Measurements from ENCODE around the gene TWIST2. TPM values are rescaled to one million over a fixed set of nuclear protein-coding genes. Genes with fewer than 3 reads are reported as not detected.

Gene TWIST2
- total RNA-seq, 2 donors from 2014 or later, result 41.4 to 62.1 TPM

DNA sequence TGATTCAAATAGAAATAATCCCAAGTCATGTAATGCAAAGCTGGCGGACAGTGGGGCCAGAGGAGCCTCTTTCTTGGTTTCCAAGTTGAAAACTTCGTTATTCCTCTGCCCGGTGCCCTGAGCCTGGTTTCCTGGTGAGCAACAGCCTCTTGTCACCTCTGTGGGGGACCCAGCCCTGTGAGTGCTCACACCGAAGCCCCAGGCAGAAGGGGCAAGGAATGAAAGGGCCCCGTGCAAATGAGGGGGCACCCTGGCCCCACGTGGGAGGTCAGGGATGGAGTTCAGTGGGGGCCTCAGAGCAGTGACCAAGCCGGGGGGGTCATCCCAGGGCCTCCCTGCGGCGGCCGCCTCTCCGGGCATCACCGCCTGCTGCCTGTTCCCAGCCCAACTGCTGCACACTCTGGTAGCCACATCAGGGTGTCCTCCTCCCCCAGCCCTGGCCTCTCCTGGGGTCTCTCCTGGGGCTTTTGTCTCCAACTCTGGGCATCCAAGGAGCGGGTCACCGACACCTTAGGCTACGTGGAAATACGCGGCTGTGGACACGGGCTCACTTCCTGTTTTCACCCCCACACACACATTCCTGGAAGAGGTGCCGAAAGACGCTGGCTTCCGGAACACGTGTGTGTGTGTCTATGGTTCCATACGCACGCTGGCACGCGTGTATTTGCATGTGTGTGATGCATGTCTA lies 64.5 kb downstream of the TWIST2 start:
- Histone ChIP-seq H3K4me1 (ENCODE audit: control insufficient read depth in 1 of 2, low read depth in 2 of 2) (no peaks in the 10 kb centered on the region), H3K27me3 (replicated peaks; ENCODE audit: insufficient read depth) (no peaks in the 10 kb centered on the region), H3K4me3 (no peak overlapping the region), H3K9me3 (no peaks in the 10 kb centered on the region), H3K27ac (no peak overlapping the region), H3K36me3 (no peaks in the 10 kb centered on the region)
- ATAC-seq (ENCODE audit: insufficient number of reproducible peaks, low FRiP score, low read depth), result no peak
- DNase-seq (ENCODE audit: low spot score), result no peak
- TF ChIP-seq, protein P1, sequence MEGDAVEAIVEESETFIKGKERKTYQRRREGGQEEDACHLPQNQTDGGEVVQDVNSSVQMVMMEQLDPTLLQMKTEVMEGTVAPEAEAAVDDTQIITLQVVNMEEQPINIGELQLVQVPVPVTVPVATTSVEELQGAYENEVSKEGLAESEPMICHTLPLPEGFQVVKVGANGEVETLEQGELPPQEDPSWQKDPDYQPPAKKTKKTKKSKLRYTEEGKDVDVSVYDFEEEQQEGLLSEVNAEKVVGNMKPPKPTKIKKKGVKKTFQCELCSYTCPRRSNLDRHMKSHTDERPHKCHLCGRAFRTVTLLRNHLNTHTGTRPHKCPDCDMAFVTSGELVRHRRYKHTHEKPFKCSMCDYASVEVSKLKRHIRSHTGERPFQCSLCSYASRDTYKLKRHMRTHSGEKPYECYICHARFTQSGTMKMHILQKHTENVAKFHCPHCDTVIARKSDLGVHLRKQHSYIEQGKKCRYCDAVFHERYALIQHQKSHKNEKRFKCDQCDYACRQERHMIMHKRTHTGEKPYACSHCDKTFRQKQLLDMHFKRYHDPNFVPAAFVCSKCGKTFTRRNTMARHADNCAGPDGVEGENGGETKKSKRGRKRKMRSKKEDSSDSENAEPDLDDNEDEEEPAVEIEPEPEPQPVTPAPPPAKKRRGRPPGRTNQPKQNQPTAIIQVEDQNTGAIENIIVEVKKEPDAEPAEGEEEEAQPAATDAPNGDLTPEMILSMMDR (IDR thresholded peaks at IDR 0.05), result no peak

DNA sequence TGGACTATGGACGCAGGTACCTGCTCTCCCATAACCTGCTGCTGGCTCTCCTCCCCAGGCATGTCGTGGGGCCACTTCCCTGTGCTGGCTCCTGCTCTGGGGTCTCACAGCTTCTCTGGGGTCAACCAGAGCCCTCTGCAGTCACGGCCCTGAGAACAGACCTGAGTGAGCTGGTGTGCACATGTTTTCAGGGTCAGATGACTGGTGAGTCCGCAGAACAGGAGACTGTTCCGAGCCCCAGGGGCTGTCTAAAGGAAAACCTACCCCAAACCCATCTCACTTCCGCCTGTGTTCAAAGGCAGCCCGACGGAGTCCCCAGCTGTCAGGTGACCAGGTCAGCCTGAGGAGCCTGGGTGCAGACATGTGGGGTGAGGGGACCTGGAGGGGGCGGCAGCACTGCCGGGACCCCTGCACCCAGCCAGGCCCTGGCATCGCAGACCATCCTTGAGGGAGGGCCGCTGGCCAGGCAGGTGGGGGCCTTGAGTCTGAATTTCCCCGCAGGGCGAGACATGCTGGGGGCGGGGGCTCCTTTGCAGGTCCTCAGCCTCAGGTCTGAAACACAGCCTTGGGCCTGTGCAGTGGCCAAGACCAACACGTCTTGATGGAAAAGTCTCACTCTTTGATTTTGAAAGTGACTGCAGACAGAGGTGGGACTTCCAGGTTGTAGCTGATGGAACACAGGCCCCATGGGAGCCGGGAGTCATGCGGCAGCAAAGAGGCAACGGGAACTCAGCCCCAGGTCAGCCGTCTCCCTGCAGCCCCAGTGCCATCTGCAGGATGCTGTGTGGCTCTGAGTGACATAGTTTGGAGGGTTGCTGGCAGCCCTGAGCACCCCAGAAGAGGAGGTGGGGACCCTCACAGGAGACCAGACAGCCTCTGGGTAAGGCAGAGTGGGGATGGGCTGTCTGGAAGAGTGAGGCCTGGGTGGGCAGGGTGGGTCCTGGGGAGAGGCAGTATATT lies 65.3 kb downstream of the TWIST2 start:
- no peak for ATAC-seq (ENCODE audit: insufficient number of reproducible peaks, low FRiP score, low read depth)
- Histone ChIP-seq H3K9me3 (no peaks in the 10 kb centered on the region), H3K36me3 (no peaks in the 10 kb centered on the region), H3K27me3 (replicated peaks; ENCODE audit: insufficient read depth) (no peaks in the 10 kb centered on the region), H3K4me1 (ENCODE audit: control insufficient read depth in 1 of 2, low read depth in 2 of 2) (no peaks in the 10 kb centered on the region), H3K4me3 (no peak overlapping the region), H3K27ac (no peak overlapping the region)
- DNase-seq (ENCODE audit: low spot score), result no peak
- TF ChIP-seq, protein P1 (IDR thresholded peaks at IDR 0.05), result no peak

GRCh38 chr2:238913931-238914647 lies 66.2 kb downstream of the TWIST2 start:
- Histone ChIP-seq H3K27me3 (replicated peaks; ENCODE audit: insufficient read depth) (no peaks in the 10 kb centered on the region), H3K27ac (no peak overlapping the region), H3K4me1 (ENCODE audit: control insufficient read depth in 1 of 2, low read depth in 2 of 2) (no peaks in the 10 kb centered on the region), H3K36me3 (no peaks in the 10 kb centered on the region), H3K4me3 (no peak overlapping the region), H3K9me3 (no peaks in the 10 kb centered on the region)
- TF ChIP-seq, protein P1 (IDR thresholded peaks at IDR 0.05), result no peak
- DNase-seq (ENCODE audit: low spot score), result no peak
- no peak for ATAC-seq (ENCODE audit: insufficient number of reproducible peaks, low FRiP score, low read depth)

DNA sequence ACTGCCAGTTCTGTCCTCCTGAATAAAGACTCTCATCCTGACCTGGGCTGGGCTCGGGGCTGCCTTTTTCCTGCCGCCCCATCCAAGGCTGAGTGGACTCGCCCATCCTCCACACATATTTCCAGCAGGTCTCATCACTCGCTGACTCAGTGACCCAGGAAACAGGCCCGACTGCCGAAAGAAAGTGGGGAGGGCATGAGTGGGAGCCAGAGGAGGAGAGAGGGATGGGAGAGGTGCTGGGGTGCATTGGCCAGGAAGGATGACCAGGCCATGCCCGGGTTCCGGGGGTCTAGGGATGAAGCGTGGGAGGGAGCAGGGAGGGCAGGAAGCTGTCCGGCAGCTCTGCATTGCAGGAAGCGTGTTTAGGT lies 66.7 kb downstream of the TWIST2 start:
- Histone ChIP-seq H3K4me1 (ENCODE audit: control insufficient read depth in 1 of 2, low read depth in 2 of 2) (no peaks in the 10 kb centered on the region), H3K36me3 (no peaks in the 10 kb centered on the region), H3K4me3 (no peak overlapping the region), H3K27ac (no peak overlapping the region), H3K9me3 (no peaks in the 10 kb centered on the region), H3K27me3 (replicated peaks; ENCODE audit: insufficient read depth) (no peaks in the 10 kb centered on the region)
- ATAC-seq (ENCODE audit: insufficient number of reproducible peaks, low FRiP score, low read depth), result no peak
- TF ChIP-seq, protein P1 (IDR thresholded peaks at IDR 0.05), result no peak
- no peak for DNase-seq (ENCODE audit: low spot score)

- TF ChIP-seq, protein P1 (IDR thresholded peaks at IDR 0.05), result no peak
- H3K4me1 ChIP-seq (ENCODE audit: control insufficient read depth in 1 of 2, low read depth in 2 of 2), result no peaks in the 10 kb centered on the region
- H3K36me3 ChIP-seq, result no peaks in the 10 kb centered on the region
- H3K27me3 ChIP-seq (replicated peaks; ENCODE audit: insufficient read depth), result no peaks in the 10 kb centered on the region
- no peak overlapping the region for H3K27ac ChIP-seq
- ATAC-seq (ENCODE audit: insufficient number of reproducible peaks, low FRiP score, low read depth), result no peak
- DNase-seq (ENCODE audit: low spot score), result no peak
- no peak overlapping the region for H3K4me3 ChIP-seq
- H3K9me3 ChIP-seq, result no peaks in the 10 kb centered on the region
These were observed 67.3 kb downstream of the TWIST2 start for GRCh38 chr2:238915196-238915595.

Measured in thoracic aorta (tissue), 2 donors.